Kidney capillary endothelial cell (primary cell): ENCODE measurements around the gene SPTBN5.
"Not testable (repeated sequence)": the region's sequence is repeated elsewhere in the genome, so short reads cannot be mapped to it uniquely, and the experiment has no call there.

Source experiments
- DNase-seq: peaks from one replicate; pipeline ENCODE4 v3.0.0-alpha.2; 2018; ENCODE audit warnings: low spot score

Gene SPTBN5

DNA sequence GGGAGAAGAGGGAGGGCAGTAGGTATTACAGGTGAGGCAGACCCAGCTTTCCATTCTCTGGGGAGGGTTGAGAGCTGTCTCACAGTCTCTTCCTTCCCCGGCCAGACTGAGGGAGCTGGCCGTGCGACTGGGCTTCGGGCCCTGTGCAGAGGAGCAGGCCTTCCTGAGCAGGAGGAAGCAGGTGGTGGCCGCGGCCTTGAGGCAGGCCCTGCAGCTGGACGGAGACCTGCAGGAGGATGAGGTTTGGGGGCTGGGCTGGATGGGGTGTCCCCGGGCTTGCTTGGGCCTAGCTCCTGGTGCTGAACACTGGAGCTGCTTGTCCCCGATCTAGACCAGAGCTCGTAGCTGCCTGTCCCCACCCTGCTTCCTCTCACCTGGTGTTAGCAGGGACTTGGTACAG is 50.3 kb downstream of the SPTBN5 start:
- no peak for DNase-seq

DNA sequence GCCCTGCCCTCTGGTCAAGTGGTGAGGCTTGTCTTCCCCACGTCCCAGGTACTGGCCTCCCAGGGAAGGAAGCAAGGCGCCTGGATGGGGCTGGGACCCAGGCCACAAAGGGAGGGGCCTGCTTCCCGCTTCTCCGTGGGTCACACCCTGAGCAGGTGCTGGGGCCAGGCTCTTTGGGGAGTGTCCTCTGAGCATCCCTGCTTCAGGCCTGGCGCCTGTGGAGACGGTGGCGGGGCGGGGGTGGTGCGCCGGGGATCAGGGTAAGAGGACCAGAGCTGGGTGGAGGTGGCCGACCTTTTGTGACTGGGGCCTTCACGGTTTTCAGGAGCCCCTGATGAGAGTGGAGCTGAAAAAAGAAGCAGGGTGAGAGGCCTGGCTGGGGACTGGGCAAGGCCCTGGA is 51.6 kb downstream of the SPTBN5 start:
- no peak for DNase-seq

GRCh38 chr15:41841131-41841530 is 52.7 kb downstream of the SPTBN5 start:
- no peak for DNase-seq

GRCh38 chr15:41840673-41841072 is 53.2 kb downstream of the SPTBN5 start:
- DNase-seq: no peak

- DNase-seq: no peak
These were observed 53.9 kb downstream of the SPTBN5 start for GRCh38 chr15:41839781-41840491.

DNA sequence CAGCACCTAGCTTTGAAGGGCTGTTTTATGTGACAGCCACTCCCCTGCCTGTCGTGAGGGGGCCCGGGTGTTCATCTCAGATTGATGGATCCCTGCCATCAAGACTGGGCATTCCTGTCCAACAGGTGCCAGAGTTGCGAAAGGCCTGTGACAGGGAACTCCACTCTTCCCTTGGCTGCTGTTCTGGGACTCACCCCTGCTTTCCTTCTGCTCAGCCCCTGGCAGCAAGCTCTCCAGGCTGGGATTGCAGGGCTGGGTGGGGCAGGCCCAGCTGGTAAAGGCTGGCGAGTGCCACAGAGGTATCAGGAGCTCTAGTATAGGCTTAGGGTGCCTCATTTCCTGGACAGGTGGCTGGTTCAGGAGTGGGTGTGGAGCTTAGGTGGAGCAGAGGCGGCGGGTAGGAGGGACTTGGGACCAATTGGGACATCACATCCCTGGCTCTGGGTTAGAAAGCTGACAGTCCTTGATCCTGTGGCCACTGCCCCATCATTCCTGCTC is 55.4 kb downstream of the SPTBN5 start, which contains the start of gene PLA2G4B:
Gene PLA2G4B (plus strand): TSS at position 448 of the 498 bp plus-strand sequence. CDS start 67 bp downstream, outside the sequence.
- no peak for DNase-seq

GRCh38 chr15:41836713-41837454 is 57.0 kb downstream of the SPTBN5 start:
- no peak for DNase-seq

DNA sequence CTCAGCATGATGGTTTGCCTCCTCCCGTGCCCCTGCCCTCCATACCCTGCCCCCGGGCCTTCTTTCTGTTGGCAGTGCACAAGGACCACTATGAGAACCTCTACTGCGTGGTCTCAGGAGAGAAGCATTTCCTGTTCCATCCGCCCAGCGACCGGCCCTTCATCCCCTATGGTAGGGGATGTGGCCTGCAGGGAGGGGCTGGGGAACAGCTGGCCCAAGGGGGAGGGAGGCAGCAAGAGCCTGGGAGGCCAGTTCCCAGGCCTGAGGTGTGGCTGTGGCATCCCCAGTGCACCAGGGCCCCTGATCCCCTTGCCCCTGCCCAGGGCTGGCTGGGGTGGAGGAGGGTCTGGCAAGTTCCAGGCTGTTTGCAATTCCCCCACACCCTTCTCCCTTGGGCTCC is 57.8 kb downstream of the SPTBN5 start:
- DNase-seq: no peak

DNA sequence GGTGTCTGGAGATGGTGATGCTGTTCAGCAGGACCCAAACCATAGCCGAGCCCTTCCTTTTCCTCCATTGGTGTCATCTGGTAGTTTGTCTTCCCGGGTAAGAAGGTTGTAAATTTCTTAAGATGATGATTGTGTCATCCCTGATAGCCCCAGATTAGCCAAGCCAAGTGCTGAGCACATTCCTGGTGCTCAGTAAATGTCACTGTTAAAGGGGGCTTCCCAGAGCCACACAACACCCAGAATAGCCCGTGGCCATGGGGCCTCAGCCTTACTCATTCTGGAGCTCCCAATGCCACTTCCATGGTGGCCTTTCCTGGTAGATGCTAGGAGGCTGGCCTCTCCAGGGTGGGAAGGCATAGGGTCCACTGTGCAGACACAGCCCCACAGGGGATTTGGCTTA is 59.8 kb downstream of the SPTBN5 start:
- DNase-seq: no peak

GRCh38 chr15:41832875-41833274 is 61.0 kb downstream of the SPTBN5 start:
- DNase-seq: no peak

DNA sequence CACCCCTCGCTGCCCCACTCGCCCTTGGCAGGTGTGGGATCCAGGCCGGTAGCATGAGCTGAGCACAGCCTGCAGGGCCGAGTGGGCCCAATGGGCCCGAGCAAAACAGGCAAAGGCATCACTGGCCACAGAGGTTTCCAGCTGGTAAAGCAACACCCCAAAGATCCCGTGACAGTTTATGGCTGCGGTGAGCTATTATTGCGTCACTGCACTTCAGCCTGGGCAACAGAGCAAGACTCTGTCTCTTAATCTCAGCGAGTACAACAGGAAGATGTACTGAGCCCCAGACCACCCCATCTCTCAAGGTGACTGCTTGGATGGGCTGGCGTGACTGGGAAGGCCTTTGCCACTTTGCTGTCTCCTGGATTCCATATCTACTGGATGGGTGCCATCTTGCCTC is 61.6 kb downstream of the SPTBN5 start:
- no peak for DNase-seq

- not testable (repeated sequence) for DNase-seq
These were observed 62.6 kb downstream of the SPTBN5 start for GRCh38 chr15:41831291-41831690.

GRCh38 chr15:41829959-41830646 is 63.8 kb downstream of the SPTBN5 start:
- no peak for DNase-seq

GRCh38 chr15:41828807-41829141 is 65.1 kb downstream of the SPTBN5 start:
- DNase-seq: peak; percentile 10

- DNase-seq: peak; percentile 84
These were observed 65.7 kb downstream of the SPTBN5 start, which contains the start of gene JMJD7 for GRCh38 chr15:41827880-41828806. Gene JMJD7, plus strand, starts transcription at chr15:41828092. Its CDS starts 33 bp downstream, at chr15:41828125.

DNA sequence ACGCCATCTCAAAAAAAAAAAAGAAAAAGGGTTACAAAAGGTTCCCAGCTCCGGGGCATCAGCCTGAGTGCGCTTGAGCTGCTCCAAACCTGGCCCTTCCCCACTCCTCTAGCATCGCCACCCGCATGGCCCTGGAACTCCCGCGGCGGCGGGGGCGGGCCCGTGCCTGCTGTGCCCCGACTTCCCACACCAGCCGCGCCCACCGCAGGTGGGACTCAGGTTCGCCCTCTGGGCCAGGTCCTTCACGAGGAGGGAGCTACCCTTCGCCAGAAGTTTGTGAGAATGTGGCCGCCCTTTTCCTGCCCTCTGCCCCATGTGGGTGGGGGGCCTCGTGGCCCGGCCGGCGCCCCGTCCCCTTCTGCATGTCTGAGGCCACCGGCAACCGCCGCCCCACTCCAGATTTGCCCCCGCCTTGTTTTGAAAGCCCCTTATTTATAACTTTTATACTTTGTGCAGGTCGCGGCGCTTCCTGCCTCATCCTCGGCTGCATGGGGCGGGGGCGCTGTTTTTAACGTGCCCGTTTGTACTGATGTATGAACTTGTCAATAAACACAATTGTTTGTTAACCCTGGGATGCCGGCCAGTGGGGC is 66.5 kb downstream of the SPTBN5 start:
- DNase-seq: no peak

DNA sequence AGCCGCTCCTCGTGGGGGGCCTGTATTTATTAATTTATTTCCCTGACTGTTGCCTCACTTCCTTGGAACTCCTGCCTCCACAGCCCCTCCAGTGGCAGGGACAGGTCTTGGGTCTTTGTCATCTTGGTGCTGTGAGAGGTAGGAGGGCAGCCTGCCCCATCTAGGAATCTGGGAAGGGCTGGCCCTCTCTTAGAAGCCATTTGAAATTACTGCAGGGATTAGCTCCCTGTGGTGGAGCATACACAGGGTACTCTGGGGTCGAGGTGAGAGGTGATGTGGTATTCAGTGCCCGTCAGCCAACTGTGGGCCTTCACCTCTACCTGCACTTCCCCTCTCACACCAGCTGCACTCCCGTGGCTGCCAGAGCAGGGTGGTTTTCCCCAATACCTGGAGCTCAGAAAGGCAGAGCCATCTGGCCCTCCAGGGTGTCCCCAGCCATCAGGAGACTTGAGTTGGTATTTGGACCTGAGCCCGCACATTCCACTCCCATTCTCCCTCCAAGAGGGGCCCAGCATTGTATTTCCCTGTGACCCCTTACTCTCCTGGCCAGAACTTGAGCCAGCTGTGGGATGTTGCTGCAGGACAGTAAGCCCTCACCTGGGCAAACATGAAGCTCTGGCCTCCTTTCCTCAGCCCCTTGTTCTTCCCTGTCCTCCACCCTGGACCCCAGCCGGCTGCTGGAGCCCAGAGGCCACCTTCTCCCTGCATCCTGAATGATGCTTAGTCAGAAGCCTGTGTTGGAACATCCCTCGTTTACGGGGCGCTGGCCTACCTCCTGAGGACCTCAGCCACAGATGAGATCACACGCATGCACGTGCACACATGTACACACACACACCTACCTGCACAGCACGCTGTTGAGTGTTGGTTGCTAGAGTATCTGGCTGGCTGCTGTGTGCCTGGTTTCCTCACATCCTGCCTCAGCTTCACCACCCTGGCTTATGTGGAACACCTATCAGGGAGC is 68.0 kb downstream of the SPTBN5 start:
- DNase-seq: no peak

GRCh38 chr15:41825145-41825544 is 68.7 kb downstream of the SPTBN5 start:
- no peak for DNase-seq

GRCh38 chr15:41824062-41824745 is 69.6 kb downstream of the SPTBN5 start:
- DNase-seq: no peak
